Muscle of arm (tissue), 12 donors: ENCODE data around the gene MYOZ1. TPM values are rescaled to one million over a fixed set of nuclear protein-coding genes. Genes with fewer than 3 reads are reported as not detected.
"Not testable (repeated sequence)": the region's sequence is repeated elsewhere in the genome, so short reads cannot be mapped to it uniquely, and the experiment has no call there.

ENCODE experiments used
- DNase-seq: peaks from one replicate; pipeline ENCODE4 v3.0.0-alpha.2; 2013
- polyA plus RNA-seq, 12 donors: library from polyadenylated mRNA; unstranded; fragments of 120-200 nt; gene quantifications; one replicate each; pipeline ENCODE4 v1.2.1, GENCODE V29; 2013; ENCODE audit not compliant: insufficient read length in 12 of 12

The MYOZ1 gene
- polyA plus RNA-seq, 12 donors, result 153 to 885 (median 515) TPM; not detected in 1

DNA sequence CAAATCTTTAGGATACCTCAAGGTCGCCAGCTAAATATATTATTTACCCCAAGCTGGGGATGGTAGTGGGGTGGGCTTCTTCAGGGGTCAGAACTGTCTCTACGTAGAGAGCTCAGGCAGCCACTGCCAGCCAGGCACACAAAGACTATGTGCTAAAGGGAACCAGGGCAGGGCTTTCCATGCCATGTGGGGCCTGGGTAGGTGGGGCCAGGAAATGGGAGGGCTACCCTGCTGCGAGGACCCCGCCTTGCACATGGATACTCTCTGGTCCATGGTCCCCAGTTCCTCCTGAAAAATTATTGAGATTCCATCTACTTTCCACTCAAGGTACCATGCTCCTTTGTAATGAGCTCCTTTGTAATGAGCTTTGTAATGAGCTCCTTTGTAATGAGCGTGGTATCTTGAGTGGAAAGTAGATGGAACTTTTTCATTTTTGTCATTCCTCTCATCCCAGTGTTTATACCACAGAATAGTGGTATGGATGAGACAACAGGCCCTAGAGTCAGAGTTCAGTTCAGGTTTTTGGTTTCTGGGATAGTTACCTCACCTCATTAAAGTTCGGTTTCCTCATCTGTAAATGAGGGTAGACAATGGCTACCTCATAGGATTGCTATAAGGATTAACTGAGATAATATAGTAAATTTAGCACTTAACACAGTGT lies 8.7 kb upstream of the MYOZ1 start:
- no peak for DNase-seq

DNA sequence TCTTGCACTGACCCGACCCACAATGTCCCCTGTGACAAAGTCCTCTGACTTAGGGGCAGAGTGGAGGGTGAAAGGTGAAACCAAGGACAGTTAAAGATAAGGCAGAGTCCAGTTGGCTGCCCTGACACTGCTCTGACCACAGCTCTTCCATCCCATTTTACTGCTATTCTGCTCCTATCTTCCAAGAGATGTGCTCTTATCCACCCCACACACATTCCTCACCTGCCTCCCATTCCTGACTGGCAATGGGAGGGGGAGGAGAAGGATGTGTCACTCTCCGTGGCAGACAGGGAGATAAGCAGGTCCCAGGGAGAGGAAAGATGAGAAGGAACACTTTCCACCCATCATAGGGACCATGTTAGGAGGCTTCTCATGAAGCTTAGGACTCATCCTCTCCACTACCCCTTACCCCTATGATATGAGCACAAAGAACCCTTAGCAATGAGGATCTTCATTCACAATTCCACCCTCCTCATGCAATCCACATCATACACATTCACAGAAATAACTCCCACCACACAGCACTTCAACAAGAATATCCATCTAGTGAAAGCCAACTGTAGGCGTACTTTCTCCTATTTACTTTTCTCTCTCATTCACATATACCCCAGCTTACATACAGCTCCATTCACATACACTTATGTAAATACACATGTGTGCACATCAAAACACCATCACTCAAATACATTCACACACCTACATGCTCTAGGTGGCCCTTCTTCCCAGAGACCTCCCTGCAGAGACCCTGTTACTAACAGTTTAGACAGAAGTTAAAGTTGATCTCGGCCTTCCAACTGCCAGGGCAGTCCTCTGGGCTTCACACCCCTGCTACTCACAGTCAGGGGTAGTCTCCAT lies 7.9 kb upstream of the MYOZ1 start:
- no peak for DNase-seq

GRCh38 chr10:73647875-73648651 lies 6.8 kb upstream of the MYOZ1 start:
- DNase-seq, result no peak

DNA sequence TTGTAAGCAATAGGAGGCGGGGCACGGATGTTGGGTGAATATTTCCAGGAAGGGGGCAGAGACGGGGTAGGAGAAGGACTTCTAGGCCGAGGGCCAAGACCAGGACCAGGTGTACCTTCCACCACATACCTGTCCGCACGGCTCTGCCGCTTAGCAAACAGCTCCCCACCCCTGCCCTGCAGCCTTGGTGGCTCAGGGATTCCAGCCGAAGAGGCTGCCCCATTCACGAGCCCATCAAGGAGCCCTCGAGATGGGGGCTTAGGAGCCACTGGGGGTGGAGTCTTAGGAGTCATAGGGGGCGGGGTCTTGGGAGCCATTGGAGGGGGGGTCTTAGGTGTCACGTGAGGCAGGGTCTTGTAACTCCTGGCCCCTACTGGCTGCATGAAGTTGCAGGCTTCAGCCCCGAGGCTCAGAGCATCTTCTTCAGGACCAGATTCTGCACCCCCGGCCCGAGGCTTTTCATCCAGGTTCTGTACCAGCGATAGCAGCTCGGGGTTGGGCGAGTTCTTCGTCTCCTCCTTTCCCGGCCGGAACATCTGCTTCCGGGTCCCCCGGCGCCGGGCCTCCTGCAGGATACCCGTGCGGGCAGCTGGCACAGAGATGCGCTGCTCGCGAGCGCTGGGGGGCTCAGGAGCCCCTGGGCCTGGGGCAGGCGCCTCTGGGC lies 6.1 kb upstream of the MYOZ1 start:
- peak; percentile 68 for DNase-seq

DNA sequence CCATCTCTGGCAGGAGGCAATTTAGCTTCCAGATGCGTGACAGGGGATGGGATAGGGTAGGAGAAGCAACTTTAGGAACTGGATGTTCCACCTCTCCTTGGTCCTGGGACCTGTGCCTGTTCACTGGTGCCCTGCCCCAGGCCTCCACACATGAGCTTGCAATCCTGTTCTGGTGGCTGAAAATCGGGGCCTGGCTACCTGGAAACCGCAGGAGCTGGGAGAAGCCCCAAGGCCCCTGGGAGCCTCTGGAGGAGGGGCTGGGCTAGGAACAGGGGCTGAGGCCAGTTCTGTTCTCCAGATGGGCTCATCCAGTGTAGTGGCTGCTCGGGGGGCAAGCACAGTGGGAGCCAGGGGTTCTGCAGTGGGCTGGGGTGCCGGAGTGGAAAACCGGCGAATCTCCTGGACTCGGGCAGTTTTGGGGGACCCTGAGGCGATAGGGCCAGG lies 5.3 kb upstream of the MYOZ1 start:
- DNase-seq, result no peak

DNA sequence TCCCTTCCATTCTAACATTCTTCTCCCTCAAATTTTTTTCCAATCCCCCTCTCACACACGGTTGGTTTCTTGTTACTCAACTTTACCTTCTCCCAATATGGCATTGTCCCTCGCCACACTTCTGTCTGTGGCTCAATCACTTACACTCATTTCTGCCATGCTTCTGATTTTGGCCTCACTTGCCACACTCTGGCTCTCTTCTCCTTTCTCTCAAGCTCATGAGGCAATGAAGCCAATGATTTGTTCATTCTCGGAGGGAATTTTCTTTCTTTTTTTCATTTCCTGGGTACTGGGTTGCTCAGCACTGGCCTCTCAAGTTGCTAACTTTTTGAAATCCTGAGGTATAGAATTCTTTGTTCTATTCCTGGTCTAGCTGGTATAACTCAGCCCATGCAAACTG lies 4.0 kb upstream of the MYOZ1 start:
- no peak for DNase-seq

GRCh38 chr10:73644767-73645166 lies 3.5 kb upstream of the MYOZ1 start:
- no peak for DNase-seq

DNA sequence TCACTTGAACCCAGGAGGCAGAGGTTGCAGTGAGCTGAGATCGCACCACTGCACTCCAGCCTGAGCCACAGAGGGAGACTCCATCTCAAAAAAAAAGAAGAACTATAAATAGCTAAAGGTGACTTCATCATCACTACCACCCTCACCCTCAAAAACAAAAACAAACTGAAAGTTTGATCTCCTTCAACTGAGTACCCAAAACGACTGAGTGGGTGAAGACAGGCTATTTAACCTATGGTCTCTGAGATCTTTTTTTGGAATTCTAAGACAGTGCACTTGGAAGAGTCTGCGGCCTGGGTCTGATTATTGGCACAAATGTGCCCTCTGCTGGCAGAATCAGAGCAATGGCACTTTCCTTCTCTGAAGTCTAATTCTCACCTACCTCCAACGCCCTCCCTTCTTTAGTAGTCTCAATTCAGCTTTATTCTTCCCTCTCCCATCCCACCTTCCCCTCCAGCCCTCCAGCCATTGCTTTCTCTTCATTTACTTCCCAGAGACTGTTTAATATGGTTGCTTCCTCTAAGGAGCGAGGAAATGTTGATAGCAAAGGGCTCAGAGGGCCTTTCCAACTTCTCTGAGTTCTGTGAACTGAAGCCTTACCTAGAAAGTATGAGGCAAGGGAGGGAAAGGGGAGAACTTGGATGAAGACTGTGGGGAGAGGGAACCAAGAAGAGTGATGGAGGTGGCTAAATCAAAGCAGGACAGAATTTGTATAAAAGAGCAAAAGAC lies 2.9 kb upstream of the MYOZ1 start:
- DNase-seq, result peak; percentile 75

DNA sequence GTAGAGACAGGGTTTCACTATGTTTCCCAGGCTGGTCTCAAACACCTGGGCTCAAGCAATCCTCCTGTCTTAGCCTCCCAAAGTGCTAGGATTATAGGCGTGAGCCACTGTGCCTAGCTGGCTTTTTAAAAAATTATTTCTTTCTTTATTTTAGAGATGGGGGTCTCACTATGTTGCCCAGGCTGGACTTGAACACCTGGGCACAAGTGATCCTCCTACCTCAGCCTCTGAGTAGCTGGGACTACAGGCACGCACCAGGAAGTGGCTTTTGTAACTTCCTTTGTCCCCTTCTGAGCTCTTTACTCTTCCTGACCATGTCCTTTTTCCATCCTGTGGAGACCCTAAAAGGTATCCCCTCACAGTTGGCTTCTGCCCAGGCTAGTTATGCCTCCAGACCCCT lies 2.1 kb upstream of the MYOZ1 start:
- DNase-seq, result no peak

DNA sequence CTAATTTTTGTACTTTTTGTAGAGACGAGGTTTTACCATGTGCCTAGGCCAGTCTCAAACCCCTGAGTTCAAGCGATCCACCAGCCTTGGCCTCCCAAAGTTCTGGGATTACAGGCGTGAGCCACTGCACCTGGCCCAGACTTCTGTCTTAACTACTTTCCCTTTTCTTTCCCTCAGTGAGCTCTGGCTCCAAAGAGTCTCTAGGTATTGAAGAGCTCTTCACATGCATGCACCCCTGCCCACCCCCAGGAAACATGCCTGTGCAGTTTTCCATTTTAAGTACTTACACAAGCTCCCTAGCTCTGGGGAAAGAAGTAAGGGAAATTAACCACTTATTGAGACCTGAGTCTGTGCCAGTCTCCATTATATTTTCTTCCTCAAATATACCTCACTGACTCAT lies 2.0 kb downstream of the MYOZ1 start:
- no peak for DNase-seq

- no peak for DNase-seq
Measured at GRCh38 chr10:73635781-73636180, 5.5 kb downstream of the MYOZ1 start.

DNA sequence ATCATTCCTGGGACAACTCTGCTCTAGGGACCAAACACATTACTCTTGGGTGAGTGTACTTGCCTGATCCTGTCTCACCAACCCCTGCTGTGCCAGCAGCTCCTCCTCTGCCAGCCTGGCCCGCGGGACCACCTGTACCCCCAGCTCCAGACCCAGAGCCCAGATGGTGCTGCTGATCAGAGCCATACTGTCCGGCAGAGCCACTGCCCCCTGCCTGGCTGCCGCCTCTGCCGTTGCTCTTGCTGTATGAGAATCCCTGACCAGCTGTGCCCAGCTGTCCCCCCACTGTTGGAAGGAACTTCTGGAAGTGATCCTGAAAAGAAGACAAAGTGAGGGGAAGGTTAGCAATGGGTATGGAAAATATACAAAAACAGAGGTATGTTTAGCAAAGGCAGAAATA lies 6.9 kb downstream of the MYOZ1 start:
- DNase-seq, result no peak

DNA sequence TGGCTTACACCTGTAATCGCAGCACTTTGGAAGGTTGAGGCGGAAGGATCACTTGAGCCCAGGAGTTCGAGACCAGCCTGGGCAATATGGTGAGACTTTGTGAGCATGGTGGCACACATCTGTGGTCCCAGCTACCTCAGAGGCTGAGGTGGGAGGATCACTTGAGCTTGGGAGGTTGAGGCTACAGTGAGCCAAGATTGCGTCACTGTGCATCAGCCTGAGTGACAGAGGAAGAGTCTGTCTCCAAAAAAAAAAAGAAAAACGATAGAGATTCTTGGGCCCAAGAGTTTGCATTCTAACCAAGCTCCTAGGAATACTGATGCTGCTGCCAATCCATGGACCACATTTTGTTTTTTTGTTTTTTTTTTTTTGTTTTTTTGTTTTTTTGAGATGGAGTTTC lies 12.1 kb downstream of the MYOZ1 start:
- DNase-seq, result no peak

DNA sequence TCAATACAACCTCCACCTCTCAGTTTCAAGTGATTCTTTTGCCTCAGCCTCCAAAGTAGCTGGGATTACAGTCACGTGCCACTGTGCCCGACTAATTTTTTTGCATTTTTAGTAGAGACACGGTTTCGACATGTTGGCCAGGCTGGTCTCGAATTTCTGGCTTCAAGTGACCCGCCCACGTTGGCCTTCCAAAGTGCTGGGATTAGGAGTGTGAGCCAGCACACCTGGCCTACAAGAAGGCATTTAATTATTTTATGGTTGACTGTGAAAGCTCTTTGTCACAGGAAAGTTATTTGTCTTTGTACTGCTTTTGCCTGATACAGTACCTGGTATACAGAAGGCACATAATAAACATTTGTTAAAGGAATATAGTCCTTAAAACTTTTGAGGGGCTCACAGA lies 12.9 kb downstream of the MYOZ1 start:
- DNase-seq, result no peak

DNA sequence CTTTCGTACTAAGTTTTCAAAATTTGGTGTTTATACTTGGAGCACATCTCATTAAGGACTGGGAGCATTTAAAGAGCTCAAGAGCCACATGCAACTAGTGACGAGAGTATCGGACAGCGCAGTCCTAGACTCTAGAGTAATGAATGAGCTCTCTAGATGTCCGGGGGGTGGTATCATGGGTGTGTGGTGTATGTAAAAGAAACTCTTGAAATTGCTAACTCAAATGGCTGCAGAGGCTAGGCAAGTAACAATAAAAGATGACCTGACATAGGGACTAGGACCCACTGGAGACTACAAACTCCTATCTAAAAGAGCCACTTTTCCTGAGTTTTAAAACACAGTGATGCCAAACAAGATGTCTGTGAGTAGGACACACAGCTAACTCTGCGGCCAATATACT lies 14.0 kb downstream of the MYOZ1 start:
- DNase-seq, result no peak

GRCh38 chr10:73625884-73626752 lies 15.2 kb downstream of the MYOZ1 start:
- peak; percentile 98 for DNase-seq

- DNase-seq, result no peak
Measured at GRCh38 chr10:73625004-73625883, 16.0 kb downstream of the MYOZ1 start.

DNA sequence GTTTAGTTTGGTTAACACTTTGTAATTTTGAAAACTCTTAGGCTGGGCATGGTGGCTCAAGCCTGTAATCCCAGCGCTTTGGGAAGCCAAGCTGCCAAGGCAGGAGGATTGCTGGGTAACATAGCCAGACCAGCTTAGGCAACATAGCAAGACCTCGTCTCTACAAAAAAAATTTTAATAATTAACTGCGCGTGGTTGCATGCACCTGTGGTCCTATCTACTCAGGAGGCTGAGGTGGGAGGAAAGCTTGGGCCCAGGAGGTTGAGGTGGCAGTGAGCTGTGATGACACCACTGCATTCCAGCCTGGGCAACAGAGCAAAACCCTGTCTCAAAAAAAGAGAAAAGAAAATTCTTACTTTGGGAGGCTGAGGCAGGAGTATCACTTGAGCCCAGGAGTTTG lies 18.2 kb downstream of the MYOZ1 start:
- no peak for DNase-seq

- DNase-seq, result not testable (repeated sequence)
Measured at GRCh38 chr10:73620974-73621373, 20.3 kb downstream of the MYOZ1 start.
